ACC112 (cell line): ENCODE results near the gene NOTCH2.
A peak's percentile ranks its signal among the peaks of the same experiment; 100 is the strongest.
"Not testable (repeated sequence)": the region's sequence is repeated elsewhere in the genome, so short reads cannot be mapped to it uniquely, and the experiment has no call there.

Experiments
- H2AFZ ChIP-seq: fragments of 200-600 bp; sonication (generic); one replicate; pipeline ENCODE4 v1.6.0; 2017; ENCODE audit warnings: antibody characterized with exemption, low read length; ENCODE audit not compliant: unreplicated experiment
- H3K27ac ChIP-seq: fragments of 200-600 bp; sonication (generic); 2 replicates; pipeline ENCODE4 v1.5.1; 2014; ENCODE audit warnings: low read depth, mild to moderate bottlenecking, antibody characterized with exemption, low read length, moderate library complexity
- H3K27me3 ChIP-seq: fragments of 200-600 bp; sonication (generic); 2 replicates; pipeline ENCODE4 v1.6.1; 2014; ENCODE audit warnings: mild to moderate bottlenecking, antibody characterized with exemption, low read length, moderate library complexity, mixed read lengths; ENCODE audit not compliant: insufficient read depth
- H3K36me3 ChIP-seq: fragments of 200-600 bp; sonication (generic); 2 replicates; pipeline ENCODE4 v1.6.1; 2016; ENCODE audit warnings: mild to moderate bottlenecking, antibody characterized with exemption, low read length, moderate library complexity, mixed read lengths; ENCODE audit not compliant: insufficient read depth
- H3K4me1 ChIP-seq: fragments of 200-600 bp; sonication (generic); one replicate; pipeline ENCODE4 v1.6.1; 2016; ENCODE audit warnings: low read length, mixed read lengths; ENCODE audit not compliant: insufficient read depth, unreplicated experiment, control insufficient read depth
- H3K4me3 ChIP-seq: fragments of 200-600 bp; sonication (generic); 2 replicates; pipeline ENCODE4 v1.5.1; 2014; ENCODE audit warnings: mild to moderate bottlenecking, low read depth, low read length
- H3K79me2 ChIP-seq: fragments of 200-600 bp; sonication (generic); one replicate; pipeline ENCODE4 v1.6.0; 2016; ENCODE audit warnings: low read length; ENCODE audit not compliant: control insufficient read depth, unreplicated experiment, insufficient read depth

Gene NOTCH2

GRCh38 chr1:120069067-120069919 is at the start of gene NOTCH2:
Gene NOTCH2 (minus strand): TSS chr1:120069662. CDS start chr1:120069406, 256 bp downstream.
- not testable (repeated sequence) for H3K36me3 ChIP-seq, H2AFZ ChIP-seq, H3K27ac ChIP-seq, H3K4me1 ChIP-seq, H3K27me3 ChIP-seq
- H3K4me3 ChIP-seq: peak within 1 kb of the TSS; percentile 76
- H3K79me2 ChIP-seq: peaks cover 21% of the 10 kb centered on the region

- not testable (repeated sequence) for H3K27me3 ChIP-seq, H3K79me2 ChIP-seq, H3K4me3 ChIP-seq, H3K36me3 ChIP-seq, H2AFZ ChIP-seq, H3K4me1 ChIP-seq
- peak overlapping the region; percentile 41 for H3K27ac ChIP-seq
These were observed 48.1 kb upstream of the NOTCH2 start for GRCh38 chr1:120117371-120118177.

GRCh38 chr1:120116094-120116493 is 46.6 kb upstream of the NOTCH2 start:
- not testable (repeated sequence) for H3K27me3 ChIP-seq, H3K4me3 ChIP-seq, H3K4me1 ChIP-seq, H3K36me3 ChIP-seq, H2AFZ ChIP-seq, H3K79me2 ChIP-seq
- H3K27ac ChIP-seq: peak overlapping the region; percentile 73

GRCh38 chr1:120113134-120113533 is 43.7 kb upstream of the NOTCH2 start:
- not testable (repeated sequence) for H3K27me3 ChIP-seq, H3K27ac ChIP-seq, H3K79me2 ChIP-seq, H3K4me1 ChIP-seq, H3K4me3 ChIP-seq, H2AFZ ChIP-seq, H3K36me3 ChIP-seq

- H3K79me2 ChIP-seq, H3K4me1 ChIP-seq, H2AFZ ChIP-seq, H3K27ac ChIP-seq, H3K27me3 ChIP-seq, H3K36me3 ChIP-seq, H3K4me3 ChIP-seq: not testable (repeated sequence)
These were observed 42.8 kb upstream of the NOTCH2 start for GRCh38 chr1:120112212-120112611.

GRCh38 chr1:120111771-120112170 is 42.3 kb upstream of the NOTCH2 start:
- H3K36me3 ChIP-seq, H3K27ac ChIP-seq, H3K27me3 ChIP-seq, H3K4me3 ChIP-seq, H3K4me1 ChIP-seq, H2AFZ ChIP-seq, H3K79me2 ChIP-seq: not testable (repeated sequence)

- H2AFZ ChIP-seq, H3K36me3 ChIP-seq, H3K4me1 ChIP-seq, H3K27me3 ChIP-seq, H3K27ac ChIP-seq, H3K79me2 ChIP-seq, H3K4me3 ChIP-seq: not testable (repeated sequence)
These were observed 41.5 kb upstream of the NOTCH2 start for GRCh38 chr1:120111008-120111407.

- H3K4me3 ChIP-seq, H3K27me3 ChIP-seq, H3K27ac ChIP-seq, H3K4me1 ChIP-seq, H2AFZ ChIP-seq, H3K36me3 ChIP-seq, H3K79me2 ChIP-seq: not testable (repeated sequence)
These were observed 40.2 kb upstream of the NOTCH2 start for GRCh38 chr1:120109656-120110055.

GRCh38 chr1:120109180-120109579 is 39.7 kb upstream of the NOTCH2 start:
- H3K27ac ChIP-seq, H3K79me2 ChIP-seq, H2AFZ ChIP-seq, H3K4me3 ChIP-seq, H3K36me3 ChIP-seq, H3K27me3 ChIP-seq, H3K4me1 ChIP-seq: not testable (repeated sequence)

GRCh38 chr1:120105288-120105687 is 35.8 kb upstream of the NOTCH2 start:
- H3K79me2 ChIP-seq, H3K36me3 ChIP-seq, H3K4me1 ChIP-seq, H3K4me3 ChIP-seq, H3K27ac ChIP-seq, H2AFZ ChIP-seq, H3K27me3 ChIP-seq: not testable (repeated sequence)

GRCh38 chr1:120103768-120104167 is 34.3 kb upstream of the NOTCH2 start:
- H3K4me3 ChIP-seq, H3K27me3 ChIP-seq, H3K27ac ChIP-seq, H3K36me3 ChIP-seq, H3K79me2 ChIP-seq, H2AFZ ChIP-seq, H3K4me1 ChIP-seq: not testable (repeated sequence)
